Osteoblast (primary cell): ENCODE data around the gene SYCN. TPM values are rescaled to one million over a fixed set of nuclear protein-coding genes. Genes with fewer than 3 reads are reported as not detected.

Source experiments
- DNase-seq: peaks from one replicate; pipeline ENCODE4 v3.0.0; 2011; ENCODE audit warnings: low spot score, mixed read lengths; ENCODE audit not compliant: insufficient read length; ENCODE audit errors: missing footprints
- H2AFZ ChIP-seq: 2 replicates; pipeline ENCODE4 v1.6.0; 2011; ENCODE audit warnings: mild to moderate bottlenecking, low read length
- H3K27ac ChIP-seq: 2 replicates; pipeline ENCODE4 v1.5.1; 2011; ENCODE audit warnings: mild to moderate bottlenecking, low read depth, low read length, moderate library complexity
- H3K27me3 ChIP-seq: 2 replicates; pipeline ENCODE4 v1.6.0; 2012; ENCODE audit warnings: mild to moderate bottlenecking, control low read depth, inconsistent platforms, low read length, moderate library complexity; ENCODE audit not compliant: insufficient read depth
- H3K36me3 ChIP-seq: 2 replicates; pipeline ENCODE4 v1.5.1; 2011; ENCODE audit warnings: mild to moderate bottlenecking, low read length, control low read depth, moderate library complexity; ENCODE audit not compliant: insufficient read depth
- H3K4me1 ChIP-seq: 2 replicates; pipeline ENCODE4 v1.5.1; 2011; ENCODE audit warnings: mild to moderate bottlenecking, low read length, control low read depth, moderate library complexity; ENCODE audit not compliant: insufficient read depth
- H3K4me2 ChIP-seq: 2 replicates; pipeline ENCODE4 v1.6.0; 2011; ENCODE audit warnings: mild to moderate bottlenecking, low read length; ENCODE audit not compliant: insufficient read depth
- H3K4me3 ChIP-seq: fragments of 200-600 bp; sonication (generic); 3 replicates; pipeline ENCODE4 v1.5.1; 2012; ENCODE audit warnings: mild to moderate bottlenecking, low read length, inconsistent platforms; ENCODE audit not compliant: insufficient read depth
- H3K79me2 ChIP-seq: 2 replicates; pipeline ENCODE4 v1.6.0; 2012; ENCODE audit warnings: mild to moderate bottlenecking, low read length, control low read depth, inconsistent platforms; ENCODE audit not compliant: insufficient read depth
- H3K9me3 ChIP-seq: 2 replicates; pipeline ENCODE4 v1.5.1; 2011; ENCODE audit warnings: low read depth, low read length, control low read depth
- H4K20me1 ChIP-seq: 2 replicates; pipeline ENCODE4 v1.6.0; 2012; ENCODE audit warnings: mild to moderate bottlenecking, low read length, control low read depth; ENCODE audit not compliant: insufficient read depth
- CTCF ChIP-seq: IDR thresholded peaks from 2 replicates; pipeline ENCODE4 v1.5.1; 2011; ENCODE audit warnings: mild to moderate bottlenecking, low read depth, low read length, moderate library complexity; ENCODE audit errors: extremely low read depth
- total RNA-seq: library from RNA; depleted of rRNA; stranded (reverse); fragments of >200 nt; gene quantifications from 2 replicates; pipeline ENCODE4 v1.2.3, GENCODE V29; 2012

Gene SYCN
- not detected in 2 replicates for total RNA-seq

- Histone ChIP-seq H3K4me2 (no peak within 1 kb of the TSS), H3K9me3 (no peaks in the 10 kb centered on the region), H4K20me1 (no peaks in the 10 kb centered on the region), H3K4me3 (no peak within 1 kb of the TSS), H2AFZ (no peak within 1 kb of the TSS), H3K79me2 (no peaks in the 10 kb centered on the region), H3K27me3 (peaks cover 28% of the 10 kb centered on the region), H3K36me3 (no peaks in the 10 kb centered on the region), H3K4me1 (no peaks in the 10 kb centered on the region), H3K27ac (no peak within 1 kb of the TSS)
- no peak for TF ChIP-seq CTCF
- peak; percentile 64 for DNase-seq
Observed at GRCh38 chr19:39203372-39204341, at the start of gene SYCN. Gene SYCN, minus strand, starts transcription at chr19:39204263. Its CDS starts 9 bp downstream, at chr19:39204254.

GRCh38 chr19:39253374-39254149 is 49.5 kb upstream of the SYCN start:
- no peaks in the 10 kb centered on the region for H3K36me3 ChIP-seq
- TF ChIP-seq CTCF, result no peak
- no peak overlapping the region for H3K4me2 ChIP-seq
- no peak overlapping the region for H3K27ac ChIP-seq
- peak; percentile 38 for DNase-seq
- H3K4me1 ChIP-seq, result no peaks in the 10 kb centered on the region
- no peak overlapping the region for H2AFZ ChIP-seq
- H4K20me1 ChIP-seq, result no peaks in the 10 kb centered on the region
- no peak overlapping the region for H3K4me3 ChIP-seq
- no peaks in the 10 kb centered on the region for H3K9me3 ChIP-seq
- peaks cover 30% of the 10 kb centered on the region for H3K27me3 ChIP-seq
- H3K79me2 ChIP-seq, result no peaks in the 10 kb centered on the region

- Histone ChIP-seq H3K27me3 (peaks cover 41% of the 10 kb centered on the region), H3K79me2 (no peaks in the 10 kb centered on the region), H3K4me2 (no peak overlapping the region), H3K36me3 (no peaks in the 10 kb centered on the region), H3K27ac (no peak overlapping the region), H4K20me1 (no peaks in the 10 kb centered on the region), H3K4me1 (no peaks in the 10 kb centered on the region), H3K4me3 (no peak overlapping the region), H3K9me3 (no peaks in the 10 kb centered on the region), H2AFZ (no peak overlapping the region)
- no peak for TF ChIP-seq CTCF
- DNase-seq, result no peak
Observed at GRCh38 chr19:39252458-39252857, 48.4 kb upstream of the SYCN start.

GRCh38 chr19:39251846-39252245 is 47.8 kb upstream of the SYCN start:
- no peak overlapping the region for H3K27ac ChIP-seq
- no peak for TF ChIP-seq CTCF
- no peaks in the 10 kb centered on the region for H3K4me1 ChIP-seq
- H3K79me2 ChIP-seq, result no peaks in the 10 kb centered on the region
- no peaks in the 10 kb centered on the region for H3K9me3 ChIP-seq
- DNase-seq, result no peak
- no peak overlapping the region for H3K4me3 ChIP-seq
- no peaks in the 10 kb centered on the region for H4K20me1 ChIP-seq
- H3K27me3 ChIP-seq, result peaks cover 44% of the 10 kb centered on the region
- H3K4me2 ChIP-seq, result no peak overlapping the region
- no peak overlapping the region for H2AFZ ChIP-seq
- H3K36me3 ChIP-seq, result no peaks in the 10 kb centered on the region
